GM18909 (cell line): ENCODE measurements around the gene ATF7.
"Not testable (repeated sequence)": the region's sequence is repeated elsewhere in the genome, so short reads cannot be mapped to it uniquely, and the experiment has no call there.

Experiments used
- ATAC-seq: cut with Tn5 transposase; IDR thresholded peaks from one replicate; pipeline ENCODE4 v1.9.1; 2021; ENCODE audit warnings: mild to moderate bottlenecking; ENCODE audit not compliant: unreplicated experiment, poor library complexity

The ATF7 gene

DNA sequence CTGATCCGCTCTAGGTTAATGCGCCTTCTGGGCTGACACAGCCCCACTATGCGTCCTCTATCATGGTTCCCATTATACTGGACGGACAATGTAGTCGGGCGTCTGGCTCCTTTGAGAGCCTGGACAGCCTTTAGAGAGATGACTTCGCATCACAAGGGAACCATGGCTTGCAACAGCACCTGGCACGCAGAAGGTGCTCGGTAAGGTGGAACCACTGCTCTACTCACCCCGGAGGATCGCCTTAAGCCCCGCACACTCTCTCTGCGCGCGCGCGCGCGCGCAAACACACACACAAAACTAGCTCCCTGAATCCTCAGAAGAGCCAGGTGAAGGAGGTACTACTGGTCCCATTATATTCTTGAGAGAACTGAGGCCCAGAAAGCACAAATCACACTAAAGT is 134.0 kb downstream of the ATF7 start:
- ATAC-seq: no peak

GRCh38 chr12:53489242-53489864 is 136.8 kb downstream of the ATF7 start:
- no peak for ATAC-seq

DNA sequence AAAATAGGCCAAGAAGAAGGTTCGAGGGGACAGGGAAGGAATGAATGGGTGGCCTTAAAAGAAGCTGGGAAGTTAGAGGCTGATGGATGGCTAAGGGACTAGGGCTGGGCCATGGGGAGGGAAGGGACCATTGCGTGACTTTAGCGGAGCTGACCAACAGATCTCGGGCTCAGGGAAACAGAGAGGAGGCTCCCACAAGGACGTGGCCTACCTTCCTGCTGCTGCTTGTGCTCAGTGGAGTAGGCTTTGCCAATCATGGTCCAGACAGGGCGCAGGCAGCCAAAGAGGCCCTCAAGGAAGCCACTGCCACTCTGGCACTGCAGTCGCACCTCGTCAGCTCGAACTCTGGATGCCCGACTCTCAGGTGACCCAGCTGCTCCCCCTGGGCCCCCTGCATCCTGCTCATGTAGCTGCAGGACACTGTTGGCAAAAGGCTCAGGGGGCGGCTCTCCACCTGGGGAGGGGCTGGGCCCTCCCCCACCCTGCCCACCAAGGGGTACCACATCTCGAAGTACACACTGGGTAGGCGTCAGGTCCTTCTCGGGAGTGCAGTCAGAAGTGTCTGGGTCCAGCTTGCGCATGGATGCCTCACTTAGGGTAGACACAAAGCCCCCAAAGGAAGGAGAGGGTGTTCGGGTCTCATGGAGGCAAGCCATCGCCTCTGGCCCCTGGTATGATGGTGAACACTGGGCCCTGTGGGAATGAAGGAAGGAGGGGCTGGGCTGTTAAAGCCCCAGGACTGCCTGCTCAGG is 139.3 kb downstream of the ATF7 start:
- ATAC-seq: no peak

DNA sequence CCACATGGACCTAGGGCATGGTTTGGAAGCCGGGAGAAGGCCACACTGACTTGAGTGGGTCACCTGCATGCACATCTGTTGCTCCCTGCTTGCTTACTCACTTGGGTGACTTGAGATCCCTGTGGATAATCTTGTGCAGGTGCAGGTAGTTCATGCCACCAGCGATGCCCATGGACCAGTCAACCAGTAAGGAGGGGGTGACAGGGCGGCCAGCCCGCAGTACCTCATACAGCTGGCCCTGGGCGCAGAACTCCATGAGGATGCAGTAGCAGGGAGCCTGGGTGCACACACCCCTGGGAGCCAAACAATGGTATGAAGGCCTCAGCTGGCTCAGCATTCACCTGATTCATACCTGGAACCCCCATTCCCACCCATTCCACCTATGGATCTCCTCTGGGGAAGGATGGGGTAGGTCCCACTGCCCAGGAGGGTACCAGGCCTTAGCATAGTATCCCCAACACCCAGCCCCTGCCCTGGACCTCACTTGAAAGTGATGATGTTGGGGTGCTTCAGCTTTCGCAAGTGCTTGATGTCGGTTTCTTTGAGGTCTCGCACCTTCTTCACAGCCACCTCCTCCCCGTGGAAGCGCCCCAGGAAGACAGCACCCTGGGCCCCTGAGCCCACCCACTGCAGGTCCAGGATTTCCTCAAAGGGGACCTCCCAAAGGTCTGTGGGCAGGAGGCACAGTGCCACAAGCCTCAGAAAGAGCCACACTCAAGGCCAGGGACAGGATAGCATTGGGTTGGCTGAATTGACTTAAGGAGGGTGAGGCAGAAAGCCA is 140.0 kb downstream of the ATF7 start:
- no peak for ATAC-seq

- ATAC-seq: no peak
These were observed 141.3 kb downstream of the ATF7 start for GRCh38 chr12:53484686-53485575.

DNA sequence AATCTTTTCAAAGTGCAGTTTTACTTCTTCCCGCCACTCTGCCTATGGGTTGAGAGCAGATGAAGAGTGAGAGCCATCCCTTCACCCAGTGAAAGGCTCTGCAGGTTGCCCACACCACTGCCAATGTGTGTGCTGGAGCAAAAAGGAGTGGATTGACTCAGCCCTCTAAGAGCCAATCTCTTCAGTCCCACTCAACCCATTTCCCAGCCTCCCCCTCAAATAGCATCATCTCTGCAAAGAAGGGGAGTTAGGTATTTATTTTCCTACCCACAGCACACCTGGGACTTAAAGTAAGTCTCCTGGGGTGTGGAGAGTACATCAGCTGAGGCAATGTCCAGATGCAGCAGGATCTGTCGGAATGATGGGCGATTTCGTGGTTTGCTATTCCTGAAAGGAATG is 142.2 kb downstream of the ATF7 start:
- ATAC-seq: no peak

DNA sequence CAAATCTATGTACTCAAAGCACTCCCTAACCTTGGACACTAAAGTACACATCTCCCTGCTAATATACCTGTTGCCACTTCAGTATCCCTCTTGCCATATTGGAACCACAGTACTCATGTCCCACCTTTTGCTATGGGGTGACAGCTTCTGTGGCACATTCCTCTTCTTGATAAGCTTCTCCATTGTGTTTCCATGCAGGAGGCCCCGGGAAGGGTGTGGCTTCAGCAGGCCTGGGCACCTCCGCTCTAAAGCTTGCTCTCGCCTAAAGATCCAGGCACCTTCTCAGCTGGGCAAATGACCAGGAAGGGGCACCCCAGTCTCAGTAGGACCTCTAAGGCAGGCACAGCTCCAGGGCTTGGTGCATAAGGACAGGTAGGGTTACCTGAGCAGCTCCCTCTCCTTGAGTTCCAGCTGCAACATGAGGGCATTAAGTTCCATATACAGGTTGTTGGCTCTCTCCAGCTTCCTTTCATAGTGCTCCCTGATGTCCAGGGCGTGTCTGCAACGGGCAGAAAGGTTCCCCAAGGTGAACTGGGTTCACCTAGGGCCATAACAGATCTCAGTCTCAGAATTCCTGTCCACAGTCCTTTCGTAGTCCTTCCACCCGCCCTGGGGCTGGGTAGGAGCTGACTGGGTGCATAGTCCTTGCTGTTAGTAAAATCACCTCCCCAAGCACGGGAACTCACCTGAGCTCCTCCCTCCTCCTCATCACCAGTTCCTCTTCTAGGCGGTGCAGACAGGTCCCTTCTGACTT is 142.8 kb downstream of the ATF7 start:
- ATAC-seq: no peak

DNA sequence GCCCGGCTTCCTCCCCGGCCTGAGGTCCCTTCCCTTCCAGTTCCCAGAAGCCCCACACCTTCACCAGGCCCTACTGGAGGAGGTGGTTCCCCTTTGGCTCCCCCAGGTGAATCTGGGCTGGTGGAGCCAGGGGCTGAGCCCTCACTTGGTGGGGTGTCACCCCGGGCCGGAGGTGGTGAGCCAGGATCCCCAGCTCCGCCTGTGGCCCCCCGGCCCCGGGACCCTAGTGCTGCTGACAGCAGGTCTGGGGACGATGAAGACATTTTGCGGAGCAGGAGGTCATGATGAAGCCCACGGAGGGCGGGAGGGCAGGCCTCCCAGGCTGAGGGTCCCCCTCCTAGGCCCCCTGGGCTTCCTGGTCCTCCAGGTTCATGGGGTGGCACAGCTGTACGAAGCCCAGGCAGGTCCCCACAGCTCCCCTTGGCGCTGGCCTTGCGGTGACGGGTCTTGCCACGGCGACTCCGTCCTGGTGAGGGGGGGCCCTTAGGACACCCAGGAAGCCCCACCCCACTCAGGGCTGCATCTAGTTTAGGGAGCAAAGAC is 143.5 kb downstream of the ATF7 start:
- ATAC-seq: no peak

DNA sequence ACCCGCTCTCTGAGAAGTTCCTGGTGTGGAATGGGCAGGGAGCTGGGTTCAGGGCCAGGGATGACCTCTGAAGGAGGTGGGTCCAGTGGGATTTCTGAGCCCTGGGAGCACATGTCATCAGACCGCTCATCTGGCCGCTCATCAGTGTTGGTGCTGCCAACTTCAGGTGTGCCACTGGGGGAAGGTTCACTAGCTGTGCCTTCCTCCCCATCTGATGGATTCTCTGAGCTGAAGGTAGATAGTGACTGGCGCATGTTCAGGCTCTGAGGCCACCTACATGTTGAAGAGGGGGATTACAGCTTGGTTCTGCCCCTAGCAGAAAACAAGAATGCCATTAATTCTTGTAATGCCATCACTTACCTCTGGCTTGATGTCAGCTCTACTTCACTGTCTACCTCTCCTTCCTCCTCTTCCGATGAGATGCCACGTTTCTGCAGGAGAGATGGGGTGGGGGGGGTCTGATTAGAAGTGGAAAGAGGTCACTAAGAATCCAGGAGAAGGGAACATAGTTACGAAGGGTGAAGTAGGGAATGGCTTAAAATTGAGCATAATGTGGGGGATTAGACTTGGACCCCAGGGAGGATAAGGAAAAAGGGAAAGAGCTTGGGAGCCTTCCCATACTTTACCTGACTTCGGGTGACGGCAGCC is 144.1 kb downstream of the ATF7 start:
- ATAC-seq: no peak

GRCh38 chr12:53481458-53481857 is 144.7 kb downstream of the ATF7 start:
- ATAC-seq: not testable (repeated sequence)

GRCh38 chr12:53480491-53481442 is 145.4 kb downstream of the ATF7 start:
- no peak for ATAC-seq

GRCh38 chr12:53479331-53479730 is 146.9 kb downstream of the ATF7 start:
- ATAC-seq: no peak

DNA sequence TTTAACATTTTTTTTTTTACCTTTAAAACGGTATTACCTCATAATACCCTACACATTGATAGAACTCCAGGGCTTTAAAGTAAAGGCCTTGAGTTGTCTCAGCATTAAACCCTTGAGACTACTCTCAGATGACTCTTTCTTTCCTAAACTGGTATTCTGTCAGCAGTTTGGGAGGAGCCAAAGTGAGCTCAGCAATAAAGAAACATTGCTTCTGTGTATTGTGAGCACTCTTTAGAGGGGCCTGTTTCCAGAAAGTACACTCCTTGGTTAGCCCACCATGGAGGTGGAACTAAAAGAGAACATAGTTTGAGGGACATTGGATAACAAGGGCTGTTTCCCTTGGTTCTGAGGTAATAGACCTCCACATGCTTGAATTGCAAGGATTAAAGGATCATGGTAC is 147.3 kb downstream of the ATF7 start:
- ATAC-seq: no peak

DNA sequence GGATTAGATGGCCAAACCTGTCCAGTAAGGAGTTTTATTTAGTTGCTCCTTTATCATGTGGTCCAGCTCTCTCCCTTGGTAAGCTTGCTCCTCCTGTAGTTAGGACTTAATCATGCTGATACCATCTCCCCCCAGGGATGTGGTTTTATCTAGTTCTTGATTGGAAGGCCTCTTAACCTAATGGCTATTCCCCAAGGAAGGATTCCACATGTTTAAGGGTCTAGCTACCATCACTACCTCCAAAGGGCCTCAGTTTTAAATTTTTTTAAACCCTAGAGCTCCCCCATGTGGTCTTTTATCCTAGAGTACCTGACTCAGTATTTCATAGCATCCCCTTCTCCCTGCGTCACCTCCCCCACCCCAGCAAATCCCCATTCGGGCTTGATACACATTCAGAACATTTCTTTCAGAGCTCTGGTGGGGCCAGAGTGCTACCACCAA is 149.4 kb downstream of the ATF7 start:
- no peak for ATAC-seq

DNA sequence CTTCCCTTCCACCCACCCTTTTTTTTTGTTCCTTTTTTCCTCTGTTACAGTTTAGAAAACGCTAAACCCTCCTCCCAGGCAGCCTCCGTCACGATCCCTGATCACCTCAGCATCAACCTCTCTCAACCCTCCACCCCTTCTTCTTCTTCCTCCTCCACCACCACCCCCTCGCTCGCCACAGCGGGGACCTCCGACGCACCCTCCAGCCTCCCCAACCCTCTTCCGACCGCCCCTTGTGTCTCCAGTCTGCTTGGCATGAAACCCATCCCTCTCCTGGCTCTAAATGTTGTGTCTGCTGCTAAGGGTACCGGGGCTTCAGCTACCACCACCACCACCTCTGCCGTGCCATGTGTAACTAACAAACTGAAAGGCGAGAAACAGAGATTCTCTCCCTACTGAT is 151.4 kb downstream of the ATF7 start:
- no peak for ATAC-seq

DNA sequence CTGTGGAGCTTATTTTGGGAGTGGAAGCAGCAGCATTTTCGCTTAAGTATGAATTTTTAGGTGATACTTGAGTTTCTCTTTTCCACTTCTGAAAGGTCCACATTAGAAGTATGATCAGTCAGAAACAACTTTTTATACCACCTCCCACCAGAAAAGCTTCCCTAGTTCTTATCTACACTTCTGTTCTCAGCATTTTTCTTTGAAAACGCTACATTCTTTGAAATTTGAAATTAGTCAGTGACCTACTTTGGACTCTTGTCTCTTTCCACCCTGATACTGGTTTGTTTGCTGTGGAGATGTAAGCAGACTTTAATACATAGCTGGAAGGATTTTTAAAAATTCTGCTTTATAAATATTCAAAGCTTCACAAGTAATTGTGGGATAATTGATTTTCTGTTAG is 152.1 kb downstream of the ATF7 start:
- ATAC-seq: no peak

DNA sequence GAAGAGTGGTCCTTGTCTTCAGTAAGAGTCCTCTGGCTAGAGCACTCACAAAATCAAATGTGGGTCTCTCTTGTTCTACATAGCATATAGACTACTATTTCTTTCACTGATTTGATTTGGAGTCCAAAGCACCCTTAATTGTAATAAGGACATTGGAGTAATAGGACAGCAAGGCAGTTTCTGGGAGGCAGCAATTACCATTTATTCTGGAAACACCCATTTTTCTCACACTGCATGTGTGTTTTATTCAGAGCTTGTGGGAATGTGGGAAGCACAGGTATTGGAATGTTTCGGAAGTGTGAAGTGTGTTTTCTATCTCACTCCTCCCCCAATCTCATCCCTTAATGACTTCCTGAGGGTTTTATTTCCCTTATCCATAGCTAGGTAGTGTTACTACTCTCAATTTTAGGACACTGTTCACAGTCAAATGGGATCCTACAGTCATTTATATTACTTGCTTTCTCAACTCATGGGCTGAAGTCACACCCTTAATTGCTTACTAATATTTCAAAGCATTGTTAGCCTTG is 154.1 kb downstream of the ATF7 start:
- ATAC-seq: no peak

GRCh38 chr12:53468282-53468681 is 157.9 kb downstream of the ATF7 start:
- no peak for ATAC-seq
